Activated CD4-positive, alpha-beta T cell treated with anti-CD3 and anti-CD28 coated beads, Interleukin-2, amount 50 U/mL, for 48 hours (primary cell): Measurements from ENCODE around the gene GFY.

Experiments
- DNase-seq, 2 experiments: peaks; one replicate each; pipeline ENCODE4 v3.0.0-alpha.2; 2020

Gene GFY

GRCh38 chr19:49430678-49431329 lies 5.6 kb downstream of the GFY start:
- peak; percentile 27 to 49 for DNase-seq

GRCh38 chr19:49431330-49431749 lies 6.2 kb downstream of the GFY start:
- DNase-seq, result peak; percentile 47 to 50

GRCh38 chr19:49432141-49433073 lies 7.2 kb downstream of the GFY start:
- peak; percentile 29 to 44 for DNase-seq

- DNase-seq, result no peak
Observed at GRCh38 chr19:49433240-49433901, 8.2 kb downstream of the GFY start.

GRCh38 chr19:49434907-49435583 lies 9.9 kb downstream of the GFY start:
- no peak for DNase-seq

GRCh38 chr19:49435670-49436069 lies 10.5 kb downstream of the GFY start:
- no peak for DNase-seq

- DNase-seq, result peak; percentile 68 to 73
Observed at GRCh38 chr19:49436381-49437017, 11.3 kb downstream of the GFY start.

- DNase-seq, result no peak
Observed at GRCh38 chr19:49437231-49437630, 12.0 kb downstream of the GFY start.

GRCh38 chr19:49438261-49438660 lies 13.1 kb downstream of the GFY start:
- DNase-seq, result no peak

GRCh38 chr19:49439836-49440235 lies 14.6 kb downstream of the GFY start:
- DNase-seq, result no peak

- no peak for DNase-seq
Observed at GRCh38 chr19:49440439-49441209, 15.4 kb downstream of the GFY start.

GRCh38 chr19:49441210-49441959 lies 16.2 kb downstream of the GFY start, which contains the start of gene SLC17A7:
SLC17A7 (minus strand) TSS chr19:49441527; CDS start chr19:49441379, 148 bp downstream.
- peak; percentile 37 to 52 for DNase-seq

- DNase-seq, result no peak
Observed at GRCh38 chr19:49441960-49442350, 16.8 kb downstream of the GFY start.

- DNase-seq, result peak; percentile 25 to 36
Observed at GRCh38 chr19:49442354-49442753, 17.2 kb downstream of the GFY start.

GRCh38 chr19:49442771-49443365 lies 17.7 kb downstream of the GFY start:
- DNase-seq, result peak; percentile 76 to 83

GRCh38 chr19:49443366-49444099 lies 18.3 kb downstream of the GFY start:
- DNase-seq, result peak; percentile 94 to 95

- peak in 1 of 2 experiments; percentile 3 for DNase-seq
Observed at GRCh38 chr19:49444100-49444700, 19.0 kb downstream of the GFY start.

GRCh38 chr19:49445997-49446396 lies 20.8 kb downstream of the GFY start:
- no peak for DNase-seq
